ENCODE measurements around the gene MAPK8IP1.
"Not testable (repeated sequence)": the region's sequence is repeated elsewhere in the genome, so short reads cannot be mapped to it uniquely, and the experiment has no call there.

Gene MAPK8IP1

DNA sequence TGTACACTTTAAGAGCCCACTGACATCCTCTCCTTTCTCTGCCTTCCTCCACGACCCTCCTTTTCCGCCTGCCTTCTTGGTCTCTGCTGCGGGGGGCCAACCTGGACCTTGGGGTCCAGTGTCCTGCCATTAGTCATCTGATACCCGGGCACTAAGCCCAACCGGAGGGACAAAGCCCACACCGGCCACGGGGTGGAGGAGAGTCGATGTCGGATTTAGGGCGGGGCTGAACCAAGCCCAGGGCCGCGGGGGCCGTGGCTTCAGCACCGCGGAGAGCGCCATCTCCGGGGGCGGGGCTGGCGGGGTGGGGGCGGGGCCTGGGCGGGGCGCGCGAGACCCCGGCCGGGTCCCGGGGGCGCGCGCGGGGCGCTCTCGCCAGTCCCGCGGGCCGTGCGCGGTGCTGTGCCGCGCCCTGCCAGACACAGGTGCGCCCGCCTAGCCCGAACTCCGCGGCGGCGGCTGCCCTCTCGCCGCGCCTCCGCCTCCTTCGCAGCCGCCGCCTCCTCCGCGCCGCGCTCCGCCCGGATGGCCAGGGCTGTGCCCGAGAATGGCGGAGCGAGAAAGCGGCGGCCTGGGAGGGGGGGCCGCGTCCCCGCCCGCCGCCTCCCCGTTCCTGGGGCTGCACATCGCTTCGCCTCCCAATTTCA, at the start of gene MAPK8IP1:
TSS of gene MAPK8IP1 (plus strand) at position 378 of the 647 bp plus-strand sequence. CDS start at position 548, 170 bp downstream.
- peak; percentile 12 to 34 (median 18) for DNase-seq (ENCODE audit: low read depth in 2 of 3, low spot score in 1 of 3)

DNA sequence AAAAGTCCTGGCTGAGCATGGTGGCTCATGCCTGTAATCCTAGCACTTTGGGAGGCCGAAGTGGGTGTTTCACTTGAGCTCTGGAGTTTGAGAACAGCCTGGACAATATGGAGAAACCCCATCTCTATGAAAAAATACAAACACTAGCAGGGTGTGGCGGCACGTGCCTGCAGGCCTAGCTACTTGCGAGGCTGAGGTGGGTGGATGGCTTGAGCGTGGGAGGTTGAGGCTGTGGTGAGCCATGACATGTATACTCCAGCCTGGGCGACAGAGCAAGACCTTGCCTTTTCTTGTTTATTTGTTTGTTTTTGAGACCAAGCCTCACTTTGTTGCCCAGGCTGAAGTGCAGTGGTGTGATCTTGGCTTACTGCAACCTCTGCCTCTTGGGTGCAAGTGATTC, 46.2 kb upstream of the MAPK8IP1 start:
- DNase-seq (ENCODE audit: low read depth in 2 of 3, low spot score in 1 of 3) = no peak

DNA sequence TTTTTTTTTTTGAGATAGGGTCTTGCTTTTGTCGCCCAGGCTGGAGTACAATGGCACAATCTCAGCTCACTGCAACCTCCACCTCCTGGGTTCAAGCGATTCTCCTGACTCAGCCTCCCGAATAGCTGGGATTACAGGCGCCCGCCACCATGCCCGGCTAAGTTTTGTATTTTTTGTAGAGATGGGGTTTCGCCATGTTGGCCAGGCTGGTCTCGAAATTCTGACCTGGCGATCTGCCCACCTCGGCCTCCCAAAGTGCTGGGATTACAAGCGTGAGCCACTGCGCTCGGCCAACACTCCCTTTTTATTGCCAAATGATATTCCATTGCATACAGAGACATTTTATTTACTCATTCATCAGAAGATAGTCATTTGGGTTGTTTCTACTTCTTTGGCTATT, 45.2 kb upstream of the MAPK8IP1 start:
- DNase-seq (ENCODE audit: low read depth in 2 of 3, low spot score in 1 of 3) = not testable (repeated sequence)

DNA sequence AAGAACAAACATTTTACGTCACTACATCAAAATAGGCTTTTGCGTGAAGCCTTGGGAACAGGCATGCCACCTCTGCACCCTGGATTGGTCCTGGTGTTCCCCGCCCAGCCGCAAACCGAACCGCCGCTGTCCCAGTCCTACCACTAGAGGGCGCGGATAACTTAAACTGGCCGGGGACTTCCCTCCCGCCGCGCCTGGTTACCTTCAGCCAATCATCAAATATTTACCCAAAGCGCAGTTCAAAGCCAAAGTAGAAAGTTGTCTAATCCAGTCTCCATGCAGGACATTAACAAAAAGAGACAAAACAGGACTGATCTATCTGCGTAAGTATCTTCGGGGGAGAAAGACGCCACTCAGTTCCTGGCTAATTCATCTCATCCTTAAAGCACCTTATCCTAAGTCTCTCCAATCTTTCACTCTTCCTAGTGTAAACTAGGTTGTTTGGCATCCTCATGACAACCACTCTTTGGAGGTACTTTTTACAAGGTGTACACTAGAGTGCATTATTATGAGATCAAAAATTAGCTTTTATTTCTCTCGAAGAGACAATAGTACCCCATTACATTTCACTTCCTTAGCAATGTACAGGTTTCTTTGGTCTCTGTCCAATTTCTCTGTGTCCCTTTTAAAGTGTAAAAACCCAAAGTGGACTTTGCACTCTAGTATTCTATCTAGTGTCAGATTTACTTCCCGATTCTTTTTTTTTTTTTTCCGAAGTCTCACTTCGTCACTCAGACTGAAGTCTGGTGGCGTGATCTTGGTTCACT, 42.1 kb upstream of the MAPK8IP1 start:
- DNase-seq (ENCODE audit: low read depth in 2 of 3, low spot score in 1 of 3) = peak; percentile 81 to 93 (median 82)

DNA sequence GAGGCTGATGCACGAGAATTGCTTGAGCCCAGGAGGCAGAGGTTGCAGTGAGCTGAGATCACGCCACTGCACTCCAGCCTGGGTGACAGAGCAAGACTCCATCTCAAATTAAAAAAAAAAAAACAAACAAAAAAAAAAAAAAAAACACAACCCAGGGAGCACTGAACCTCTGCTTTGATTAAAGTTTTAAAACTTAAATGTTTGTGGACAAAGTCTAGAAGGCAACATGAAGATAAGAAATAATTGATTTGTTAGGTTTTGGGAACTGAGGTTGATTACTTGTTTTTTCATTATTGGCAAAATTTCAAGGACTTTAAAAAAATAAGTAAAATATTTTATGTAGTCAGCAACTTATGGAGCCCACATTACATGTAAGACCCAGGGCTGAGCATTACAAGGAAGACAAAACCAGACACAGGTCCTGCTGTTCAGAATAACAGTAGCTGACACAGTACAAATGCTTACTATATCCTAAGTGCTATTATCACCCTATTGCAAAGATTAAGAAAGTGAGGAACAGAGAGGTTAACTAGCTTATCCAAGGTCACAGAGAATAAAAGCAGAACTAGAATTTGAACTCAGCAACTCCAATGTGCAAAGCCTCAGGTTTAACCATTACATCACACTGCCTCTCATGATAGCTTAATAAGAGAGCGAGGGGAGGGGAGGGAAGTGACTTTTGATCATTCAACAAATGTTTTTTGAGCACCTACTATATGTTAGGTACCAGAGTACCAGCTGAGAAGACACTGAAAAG, 40.5 kb upstream of the MAPK8IP1 start:
- no peak for DNase-seq (ENCODE audit: low read depth in 2 of 3, low spot score in 1 of 3)

DNA sequence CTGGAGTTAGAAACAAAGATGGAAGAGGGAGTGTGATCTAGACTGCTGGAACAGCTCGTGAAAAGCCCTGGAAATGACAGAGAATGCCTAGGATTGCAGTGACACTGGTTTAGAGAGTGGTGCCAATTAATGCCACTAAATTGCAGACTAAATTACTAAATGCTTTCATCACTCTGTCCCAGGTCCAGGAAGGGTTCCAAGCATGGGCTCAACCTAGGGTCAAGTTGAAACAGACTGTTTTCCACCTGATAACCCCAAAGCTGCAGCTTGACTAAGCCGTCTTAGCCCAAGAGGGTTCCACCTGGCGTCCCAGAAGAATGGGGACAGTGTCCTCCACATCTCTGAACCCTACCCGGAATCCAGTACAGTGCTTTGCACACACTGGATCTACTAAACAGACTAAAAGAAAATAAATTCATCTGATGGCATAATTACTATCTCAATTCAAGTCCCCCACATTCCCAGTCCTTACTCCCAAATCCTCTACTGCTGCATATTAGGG, 39.2 kb upstream of the MAPK8IP1 start:
- no peak for DNase-seq (ENCODE audit: low read depth in 2 of 3, low spot score in 1 of 3)

DNA sequence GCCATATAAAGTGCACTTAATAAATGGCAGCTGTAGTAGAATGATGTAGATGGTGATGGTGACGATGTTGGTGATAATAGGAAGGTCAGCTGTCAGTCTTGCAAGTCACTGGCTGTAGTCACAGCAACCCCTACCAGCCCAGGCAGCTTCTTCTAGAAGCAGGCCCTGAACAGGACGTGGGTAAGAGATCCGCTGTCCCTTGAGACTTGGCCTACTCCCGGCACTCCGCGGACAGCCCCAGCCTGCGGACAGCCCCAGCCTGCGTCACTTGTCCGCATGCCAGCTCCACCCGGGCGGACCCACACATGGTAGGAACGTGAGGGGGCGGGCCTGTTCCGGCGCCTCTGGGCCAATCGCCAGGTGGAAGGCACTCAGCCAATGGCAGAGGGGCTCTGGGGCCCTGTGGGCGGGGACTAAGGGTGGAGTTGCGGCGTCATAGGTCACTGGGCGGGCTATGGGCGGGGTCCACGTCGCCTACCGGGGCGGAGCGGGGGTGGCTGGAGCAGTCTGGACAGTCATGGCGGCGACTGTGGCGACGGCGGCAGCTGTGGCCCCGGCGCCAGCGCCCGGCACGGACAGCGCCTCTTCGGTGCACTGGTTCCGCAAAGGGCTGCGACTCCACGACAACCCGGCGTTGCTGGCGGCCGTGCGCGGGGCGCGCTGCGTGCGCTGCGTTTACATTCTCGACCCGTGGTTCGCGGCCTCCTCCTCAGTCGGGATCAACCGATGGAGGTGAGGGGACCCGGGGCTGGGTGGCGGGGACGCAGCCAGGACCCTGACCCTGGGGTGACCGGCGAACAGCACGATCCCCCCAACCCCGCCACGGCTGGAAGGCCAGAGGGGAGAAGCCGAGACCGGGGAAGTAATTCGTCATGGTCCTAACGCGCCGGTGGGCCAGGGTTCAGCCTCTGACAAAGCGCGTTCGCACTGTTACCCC, 38.2 kb upstream of the MAPK8IP1 start, which contains the start of gene CRY2:
TSS of gene CRY2 (plus strand) at position 502 of the 937 bp plus-strand sequence. CDS start at position 518, 16 bp downstream.
- peak; percentile 98 to 99 (median 99) for DNase-seq (ENCODE audit: low read depth in 2 of 3, low spot score in 1 of 3)

DNA sequence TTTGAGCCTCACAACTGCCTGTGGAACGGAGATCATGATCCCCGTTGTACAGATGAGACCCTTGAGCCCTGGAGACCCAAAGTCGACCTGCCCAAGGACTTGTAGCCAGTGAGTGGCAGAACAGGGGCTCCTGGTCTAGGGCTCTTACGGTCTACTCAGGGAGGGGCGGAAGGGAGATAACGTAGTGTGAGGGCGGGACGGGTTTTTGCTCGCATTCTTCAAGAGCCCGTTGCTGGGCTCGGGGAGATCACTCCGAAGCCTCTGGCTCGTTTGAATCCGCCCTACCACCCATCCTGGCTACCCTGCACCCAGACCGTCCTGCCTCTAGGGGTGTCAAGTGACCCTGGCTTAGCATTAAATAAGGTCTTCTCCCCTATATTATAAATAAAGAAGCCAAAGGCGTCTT, 37.5 kb upstream of the MAPK8IP1 start:
- peak; percentile 13 to 30 (median 24) for DNase-seq (ENCODE audit: low read depth in 2 of 3, low spot score in 1 of 3)

DNA sequence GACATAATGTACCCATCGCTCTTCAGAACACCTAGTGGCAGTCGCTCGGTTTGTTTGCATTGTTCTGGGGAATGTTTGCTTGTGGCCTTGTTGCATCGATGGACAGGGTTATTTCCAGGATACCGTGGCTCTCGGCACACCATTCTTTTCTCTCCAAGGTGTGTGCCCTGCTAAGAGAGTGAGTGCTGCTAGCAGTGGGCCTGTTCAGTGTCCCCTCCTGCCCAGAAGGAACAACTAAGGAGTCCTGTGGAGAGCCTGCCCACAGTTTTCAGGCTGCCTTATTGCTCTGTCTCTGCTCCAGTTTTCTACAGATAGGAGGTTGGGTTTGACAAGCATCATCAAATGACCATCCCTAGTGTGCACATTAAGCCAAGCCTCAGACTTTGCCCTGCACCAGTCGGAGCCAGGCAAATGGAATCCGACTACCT, 36.8 kb upstream of the MAPK8IP1 start:
- DNase-seq (ENCODE audit: low read depth in 2 of 3, low spot score in 1 of 3) = no peak

DNA sequence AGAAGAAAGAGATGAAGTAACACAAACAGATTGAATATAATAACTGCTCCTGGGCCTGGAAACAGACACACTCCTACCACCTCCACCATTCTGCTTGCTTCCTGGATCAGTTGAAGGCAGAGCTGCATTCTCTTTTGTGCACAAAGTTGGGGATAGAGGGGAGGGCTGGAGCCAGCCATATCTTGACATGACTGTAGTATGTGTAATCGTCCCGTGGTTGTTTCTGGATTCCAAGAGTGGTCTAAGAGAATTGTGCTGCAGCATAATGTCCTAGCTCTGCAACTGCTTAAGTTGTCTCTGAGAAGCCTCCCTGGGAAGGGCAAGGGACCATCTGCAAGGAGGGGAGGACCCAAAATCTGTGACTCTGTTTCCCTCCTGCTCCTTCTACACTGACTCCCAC, 35.0 kb upstream of the MAPK8IP1 start:
- DNase-seq (ENCODE audit: low read depth in 2 of 3, low spot score in 1 of 3) = no peak

DNA sequence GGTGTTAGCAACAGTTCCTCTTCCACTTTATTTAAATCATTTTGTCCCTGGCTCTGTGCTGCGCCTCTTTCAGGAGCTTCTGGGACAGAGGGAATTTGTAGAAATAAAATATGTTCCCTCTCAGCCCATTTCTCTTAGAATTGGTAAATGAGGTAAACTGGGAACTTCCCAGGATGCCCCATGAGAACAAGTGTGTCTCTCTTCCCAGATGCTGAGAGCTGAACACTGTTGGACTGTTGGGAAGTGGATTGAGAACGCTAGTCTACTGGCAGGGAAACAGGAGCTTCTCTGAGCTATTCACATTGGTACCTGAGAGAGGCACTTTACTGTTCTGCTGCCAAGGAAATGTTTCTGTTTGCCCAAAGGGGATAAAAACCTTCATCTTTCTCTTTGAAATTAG, 34.2 kb upstream of the MAPK8IP1 start:
- DNase-seq (ENCODE audit: low read depth in 2 of 3, low spot score in 1 of 3) = no peak

DNA sequence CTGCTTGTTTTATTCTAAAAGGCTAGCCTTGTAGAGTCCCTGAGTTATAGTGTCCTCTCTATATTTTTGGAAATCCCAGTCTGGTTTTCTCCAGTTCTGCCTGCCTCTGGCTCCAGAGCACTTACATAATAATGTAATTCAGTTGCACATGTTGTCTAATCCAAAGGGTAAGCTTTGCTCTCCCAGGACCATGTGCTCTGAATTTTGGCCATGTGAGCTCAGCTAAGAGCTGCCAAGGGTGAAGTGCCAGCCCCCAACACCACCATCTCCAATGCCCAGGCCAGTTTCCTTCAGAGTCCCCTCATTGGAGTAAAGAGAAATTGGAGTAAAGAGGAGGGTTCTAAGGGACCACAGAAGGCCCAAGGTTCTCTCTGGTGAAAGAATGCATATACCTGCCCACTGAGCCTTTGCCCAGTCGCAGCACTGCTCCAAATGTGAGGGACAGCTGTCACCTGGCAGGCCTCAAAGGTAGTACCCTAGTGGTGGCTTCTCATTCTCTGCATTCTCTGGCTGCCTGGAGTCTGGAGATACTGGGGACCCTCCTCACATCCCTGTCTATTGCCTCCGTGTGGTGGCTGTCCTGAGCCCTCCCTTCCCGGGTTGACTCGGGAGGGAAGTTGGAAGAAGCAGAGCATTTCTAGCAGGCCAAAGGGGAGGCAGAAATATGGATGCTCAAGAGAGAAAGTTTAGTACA, 33.3 kb upstream of the MAPK8IP1 start:
- DNase-seq (ENCODE audit: low read depth in 2 of 3, low spot score in 1 of 3) = no peak

DNA sequence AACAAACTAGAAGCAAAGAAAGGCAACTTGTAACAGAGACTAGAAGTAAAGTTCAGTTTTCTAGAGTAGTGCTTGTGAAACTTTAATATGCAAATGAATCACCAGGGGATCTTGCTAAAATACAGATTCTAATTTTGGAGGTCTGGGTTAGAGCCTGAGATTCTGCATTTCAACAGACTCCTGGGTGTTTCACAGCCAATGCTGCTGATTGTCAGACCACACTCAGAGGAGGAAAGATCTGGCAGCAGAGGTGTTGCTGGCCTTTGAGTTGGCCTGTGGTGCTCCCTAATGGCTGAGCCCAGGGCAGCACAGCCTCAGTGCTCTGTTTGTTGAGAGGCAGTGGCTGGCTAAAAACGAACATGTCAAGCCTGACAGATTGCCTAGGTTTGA, 32.7 kb upstream of the MAPK8IP1 start:
- no peak for DNase-seq (ENCODE audit: low read depth in 2 of 3, low spot score in 1 of 3)

DNA sequence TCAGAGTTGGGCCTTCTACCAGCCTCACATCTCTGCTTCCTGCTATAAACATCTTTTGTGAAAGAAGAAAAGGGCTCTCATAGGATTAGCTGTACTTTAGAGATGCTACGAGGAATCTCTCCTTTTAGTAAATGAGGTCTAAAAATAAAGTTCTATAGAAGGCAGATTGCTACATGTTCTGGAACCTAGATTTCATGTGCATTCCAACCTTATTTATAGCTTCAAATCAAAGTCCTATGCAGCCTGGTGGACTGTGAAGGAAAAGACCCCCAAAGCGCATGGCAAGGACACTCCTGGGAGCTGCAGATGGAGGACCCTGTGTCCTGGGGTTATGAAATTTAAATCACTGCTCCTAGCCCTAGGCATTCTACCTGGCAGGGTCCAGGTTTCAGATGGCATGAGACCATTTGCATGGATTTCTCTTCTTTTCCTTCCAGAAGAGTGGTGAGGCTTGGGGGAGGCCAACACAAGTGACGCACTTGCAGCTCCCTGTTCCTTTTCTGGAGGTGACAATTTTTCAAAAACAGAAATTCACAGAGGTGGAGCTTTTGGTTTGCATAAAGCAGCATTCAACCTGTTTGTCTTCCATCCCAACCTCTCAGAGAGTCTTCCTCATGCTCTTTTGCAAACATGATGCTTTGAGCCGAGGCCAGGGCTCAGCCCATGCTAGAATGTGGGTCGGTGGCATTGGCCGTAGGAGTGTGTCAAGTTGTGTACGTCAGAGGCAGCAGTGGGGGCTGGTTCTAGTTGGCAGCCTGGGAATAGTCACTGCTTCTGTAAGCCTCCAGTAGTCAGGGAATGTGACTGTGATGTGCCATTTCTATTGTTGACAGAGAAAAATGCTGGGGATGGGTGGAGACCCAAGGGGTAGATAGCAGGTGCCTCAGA, 31.9 kb upstream of the MAPK8IP1 start:
- DNase-seq (ENCODE audit: low read depth in 2 of 3, low spot score in 1 of 3) = no peak

DNA sequence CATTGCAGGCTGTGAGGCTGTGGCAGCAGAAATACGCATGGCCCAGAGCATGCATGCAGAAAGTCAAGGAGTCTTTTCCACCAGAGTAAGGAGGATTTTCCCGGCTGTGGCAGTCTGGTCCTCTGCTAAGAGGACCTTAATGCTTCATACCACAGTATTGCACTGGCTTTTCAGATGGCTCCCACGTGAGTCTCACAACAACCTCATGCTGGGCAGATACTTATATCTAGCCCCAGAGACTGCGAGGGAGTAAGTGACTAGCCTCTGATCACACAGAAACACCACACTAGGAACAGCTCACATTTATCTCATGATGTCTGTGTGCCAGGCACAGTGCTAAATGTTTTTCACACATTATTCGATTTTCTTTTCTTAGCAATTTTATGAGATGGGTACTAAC, 30.1 kb upstream of the MAPK8IP1 start:
- no peak for DNase-seq (ENCODE audit: low read depth in 2 of 3, low spot score in 1 of 3)

DNA sequence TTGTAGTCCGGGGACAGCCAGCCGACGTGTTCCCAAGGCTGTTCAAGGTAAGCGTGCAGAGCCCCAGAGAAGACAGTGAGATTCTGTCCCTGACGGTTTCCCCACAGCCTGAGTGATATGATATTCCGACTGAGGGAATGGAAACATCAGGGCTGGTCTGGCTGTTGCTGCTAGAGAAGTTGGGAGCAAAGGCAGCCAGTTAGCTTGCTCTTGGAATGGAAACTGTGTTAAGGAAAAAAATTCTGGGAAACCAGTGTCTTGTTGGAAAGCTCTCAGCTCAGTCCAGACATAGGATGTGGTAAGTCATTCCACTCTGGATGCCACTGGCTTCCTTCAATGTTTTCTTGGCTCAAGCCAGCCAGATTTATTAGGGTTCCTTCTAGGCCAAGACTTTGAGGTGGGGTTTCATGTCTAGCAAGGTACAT, 29.4 kb upstream of the MAPK8IP1 start:
- no peak for DNase-seq (ENCODE audit: low read depth in 2 of 3, low spot score in 1 of 3)

DNA sequence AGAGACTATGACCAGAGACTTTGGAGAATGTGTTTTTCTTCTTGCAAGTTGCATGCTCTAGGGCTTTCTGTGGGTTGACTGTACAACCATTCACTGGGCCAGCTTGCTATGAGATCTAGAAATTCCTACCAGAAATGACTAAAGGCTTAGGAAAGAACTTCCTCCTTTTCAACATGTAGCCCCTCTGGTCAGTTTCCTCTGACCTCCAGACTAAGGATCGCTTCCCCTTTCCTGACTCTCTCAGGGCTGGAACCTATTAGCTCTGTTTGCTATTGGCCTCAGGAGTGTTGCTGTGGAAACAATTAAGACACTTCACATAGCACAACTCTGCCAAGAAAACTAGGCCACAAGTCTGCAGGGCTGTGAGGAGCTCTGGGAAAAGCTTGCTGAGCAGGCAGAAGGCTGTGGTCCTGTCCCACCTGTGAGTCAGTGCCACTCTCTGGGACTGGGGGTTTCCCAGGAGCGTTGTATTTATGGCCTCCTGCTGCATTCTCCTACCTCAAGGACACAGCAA, 27.4 kb upstream of the MAPK8IP1 start:
- no peak for DNase-seq (ENCODE audit: low read depth in 2 of 3, low spot score in 1 of 3)

DNA sequence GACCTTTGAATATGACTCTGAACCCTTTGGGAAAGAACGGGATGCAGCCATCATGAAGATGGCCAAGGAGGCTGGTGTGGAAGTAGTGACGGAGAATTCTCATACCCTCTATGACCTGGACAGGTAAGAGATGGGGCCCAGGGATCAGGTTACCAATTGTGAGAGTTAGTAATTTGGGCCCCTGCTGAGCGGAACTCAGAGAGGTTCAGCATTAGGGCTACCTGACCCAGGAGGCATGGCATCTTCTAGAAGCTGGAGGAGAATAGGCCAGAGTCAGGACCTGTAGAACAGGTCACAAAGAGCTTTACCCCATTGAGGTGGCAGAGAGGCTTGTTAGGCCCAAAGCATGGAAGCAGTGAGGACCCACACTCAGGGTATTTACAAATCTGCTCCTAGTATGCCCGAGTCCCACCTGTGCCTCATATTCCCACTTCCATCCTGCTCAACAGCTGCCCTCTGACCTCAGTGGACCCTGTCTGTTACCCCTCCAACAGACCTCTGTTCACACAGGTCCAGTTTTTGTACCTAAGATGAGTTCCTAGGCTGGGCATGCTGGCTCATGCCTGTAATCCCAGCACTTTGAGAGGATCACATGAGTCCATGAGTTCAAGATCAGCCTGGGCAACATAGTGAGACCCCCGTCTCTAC, 26.6 kb upstream of the MAPK8IP1 start:
- DNase-seq (ENCODE audit: low read depth in 2 of 3, low spot score in 1 of 3) = no peak

All from stimulated activated CD4-positive, alpha-beta T cell treated with anti-CD3 and anti-CD28 coated beads, Interleukin-12 subunit alpha, Interleukin-12 subunit beta, amount 100 ng/mL, for 48 hours (primary cell).